Ramos (cell line): ENCODE data around the gene SFMBT1.

Experiments used
- in situ Hi-C: fragments of 300-500 bp; cut with MboI; formaldehyde crosslinking; loops from one replicate; pipeline ENCODE4 v1.14.3; 2022; ENCODE audit warnings: low sequenced_read_pairs; ENCODE audit not compliant: unreplicated experiment

SFMBT1 gene

DNA sequence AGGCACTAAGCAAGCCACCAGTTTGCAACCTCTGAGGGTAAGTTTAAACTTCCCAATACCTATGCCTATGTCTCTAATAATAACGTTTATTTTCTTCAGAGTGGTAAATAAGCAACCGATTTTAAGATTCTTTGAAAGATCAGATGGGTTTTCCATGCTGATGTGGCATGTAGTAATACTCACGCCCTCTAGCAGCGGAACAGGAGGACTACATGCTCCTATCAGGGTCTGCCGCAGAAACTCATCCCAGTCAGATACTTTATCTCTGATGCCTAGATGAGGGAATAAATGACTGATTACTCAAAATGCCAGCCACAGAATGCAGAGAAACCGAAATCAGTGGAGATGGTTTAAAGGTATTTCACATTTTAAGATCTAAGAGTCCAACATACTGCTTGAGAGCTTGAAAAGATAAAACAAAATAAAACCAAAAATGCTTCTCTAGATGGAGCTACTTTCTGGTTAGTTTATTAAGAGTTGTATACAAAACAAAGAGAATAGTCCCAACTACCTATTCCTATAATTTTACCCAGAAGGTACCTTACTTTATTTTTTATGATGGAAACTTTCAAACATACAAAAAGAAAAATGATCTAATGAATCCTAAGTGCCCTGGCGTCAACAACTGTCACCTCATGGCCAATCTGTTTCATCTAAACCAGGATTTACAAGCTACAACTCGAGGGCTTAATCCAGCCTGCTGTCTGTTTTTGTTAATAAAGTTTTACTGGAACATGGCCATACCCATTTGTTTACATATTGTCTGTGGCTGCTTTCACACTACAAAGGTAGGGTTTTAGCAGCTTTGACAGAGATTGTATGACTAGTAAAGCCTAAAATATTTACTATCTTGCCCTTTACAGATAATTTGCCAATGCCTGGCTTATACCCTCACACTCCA is 111.0 kb downstream of the SFMBT1 start:
- in situ Hi-C loops = no loop called here

DNA sequence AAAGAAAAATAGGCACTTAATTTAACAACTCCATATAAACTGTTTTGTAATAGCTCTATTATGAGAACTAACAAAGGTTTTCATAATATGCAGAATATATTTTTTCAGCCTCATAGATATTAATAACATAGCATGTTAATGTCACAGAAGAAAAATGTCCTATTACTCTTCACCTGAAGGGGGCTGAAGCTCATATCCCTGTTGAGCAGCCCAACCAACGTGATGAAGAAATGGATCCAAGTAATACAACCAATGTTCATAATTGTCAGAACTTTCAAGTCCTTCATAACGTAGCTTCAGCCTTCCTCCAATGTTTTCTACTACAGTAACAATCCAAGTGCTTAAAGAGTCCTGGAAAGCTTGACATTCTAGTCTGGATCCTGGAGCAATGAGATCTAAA is 114.0 kb downstream of the SFMBT1 start:
- in situ Hi-C loops = no loop called here

DNA sequence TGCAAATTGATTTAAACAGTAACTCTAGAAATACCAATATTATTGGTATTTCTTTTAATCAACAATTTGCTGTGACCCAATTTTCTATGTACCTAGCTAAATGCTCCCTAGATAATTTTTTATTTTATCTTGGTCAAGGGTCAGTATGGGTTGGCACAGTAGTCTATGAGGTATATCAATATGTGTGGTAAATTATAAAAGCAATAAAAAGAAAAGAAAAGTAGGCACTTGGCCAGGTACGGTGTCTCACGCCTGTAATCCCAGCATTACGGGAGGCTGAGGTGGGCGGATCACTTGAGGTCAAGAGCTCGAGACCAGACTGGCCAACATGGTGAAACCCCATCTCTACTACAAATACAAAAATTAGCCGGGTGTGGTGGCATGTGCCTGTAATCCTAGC is 114.5 kb downstream of the SFMBT1 start:
- in situ Hi-C loops = no loop called here

DNA sequence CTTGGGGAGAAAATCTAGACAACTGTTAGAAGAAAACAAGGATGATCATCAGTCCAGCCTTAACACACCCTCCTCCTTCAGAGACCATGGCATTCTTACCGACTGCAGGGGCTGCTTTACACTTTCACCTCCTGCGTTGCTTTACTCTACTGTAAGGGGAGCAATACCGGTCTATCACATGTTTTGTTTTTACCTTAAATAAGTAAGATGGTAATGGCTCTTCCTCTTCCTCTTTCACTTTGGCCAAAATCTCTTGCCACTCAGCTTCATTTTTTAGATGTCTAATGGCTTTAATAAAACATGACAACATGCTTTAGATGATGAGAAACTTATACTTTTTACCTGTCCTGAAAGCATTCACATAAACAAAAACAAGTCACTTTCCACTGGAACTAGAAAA is 115.1 kb downstream of the SFMBT1 start:
- in situ Hi-C loops = no loop called here

- in situ Hi-C loops = no loop called here
Observed at GRCh38 chr3:52926554-52926953, 119.3 kb downstream of the SFMBT1 start.

GRCh38 chr3:52925405-52926313 is 120.2 kb downstream of the SFMBT1 start:
- in situ Hi-C loops = no loop called here

DNA sequence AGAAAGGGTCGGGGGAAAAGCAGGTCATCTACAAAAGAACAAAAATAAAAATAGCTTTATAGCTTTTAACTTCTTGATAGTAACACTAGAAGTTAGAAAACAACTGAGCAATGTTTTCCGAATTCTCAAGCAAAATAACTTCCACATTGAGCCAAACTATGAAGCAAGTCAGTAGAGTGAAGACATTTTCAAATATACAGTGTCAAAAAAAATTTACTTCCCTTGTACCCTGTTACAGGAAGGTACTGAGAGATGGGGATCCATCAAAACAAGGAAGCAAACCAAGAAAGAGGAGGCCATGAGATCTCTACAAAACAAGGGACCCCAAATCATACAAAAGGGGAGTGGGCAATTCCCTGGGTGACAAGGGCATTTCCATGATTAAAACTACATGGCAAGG is 121.9 kb downstream of the SFMBT1 start:
- in situ Hi-C loops = no loop called here

GRCh38 chr3:52920841-52921240 is 125.0 kb downstream of the SFMBT1 start:
- in situ Hi-C loops = no loop called here

DNA sequence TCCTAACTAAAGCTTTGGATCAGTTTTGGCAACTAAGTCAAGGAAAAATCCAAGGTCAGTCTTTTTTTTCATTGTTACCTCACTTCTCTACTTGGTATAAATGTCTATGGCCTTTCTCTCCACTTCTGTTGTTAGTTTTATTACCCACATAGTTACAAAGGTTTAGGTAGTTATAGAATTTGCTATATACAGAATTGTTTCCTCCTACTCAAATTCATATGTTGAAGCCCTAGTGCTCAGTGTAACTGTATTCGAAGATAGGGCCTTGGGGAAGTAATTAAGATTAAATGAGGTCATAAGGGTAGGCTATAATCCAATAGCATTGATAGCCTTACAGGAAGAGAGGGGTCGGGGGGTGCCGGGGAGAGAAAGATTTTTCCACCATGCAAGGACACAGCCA is 128.8 kb downstream of the SFMBT1 start:
- in situ Hi-C loops = no loop called here

- in situ Hi-C loops = no loop called here
Observed at GRCh38 chr3:52915294-52915693, 130.6 kb downstream of the SFMBT1 start.

GRCh38 chr3:52912885-52913731 is 132.8 kb downstream of the SFMBT1 start:
- in situ Hi-C loops = no loop called here

GRCh38 chr3:52910823-52911222 is 135.1 kb downstream of the SFMBT1 start:
- in situ Hi-C loops = no loop called here

DNA sequence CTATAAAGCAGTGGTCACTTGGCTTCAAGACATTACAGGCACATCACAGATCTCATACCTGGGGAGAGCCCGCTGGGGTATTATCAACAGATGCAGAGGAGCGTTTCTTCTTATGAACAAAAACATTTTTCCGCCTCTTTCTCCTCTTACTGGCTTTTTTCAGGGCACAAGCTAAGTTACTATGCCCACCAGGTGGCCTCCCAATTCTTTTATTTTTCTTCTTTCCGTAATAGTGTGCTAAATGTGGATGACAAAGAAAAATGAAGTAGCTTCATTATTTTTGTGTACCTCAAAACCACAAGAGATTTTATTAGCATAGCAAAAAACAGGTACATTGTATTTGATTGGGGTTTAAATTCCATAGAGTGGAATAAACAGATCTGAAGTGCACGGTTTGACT is 138.4 kb downstream of the SFMBT1 start:
- in situ Hi-C loops = no loop called here

GRCh38 chr3:52904552-52904951 is 141.3 kb downstream of the SFMBT1 start:
- in situ Hi-C loops = no loop called here

DNA sequence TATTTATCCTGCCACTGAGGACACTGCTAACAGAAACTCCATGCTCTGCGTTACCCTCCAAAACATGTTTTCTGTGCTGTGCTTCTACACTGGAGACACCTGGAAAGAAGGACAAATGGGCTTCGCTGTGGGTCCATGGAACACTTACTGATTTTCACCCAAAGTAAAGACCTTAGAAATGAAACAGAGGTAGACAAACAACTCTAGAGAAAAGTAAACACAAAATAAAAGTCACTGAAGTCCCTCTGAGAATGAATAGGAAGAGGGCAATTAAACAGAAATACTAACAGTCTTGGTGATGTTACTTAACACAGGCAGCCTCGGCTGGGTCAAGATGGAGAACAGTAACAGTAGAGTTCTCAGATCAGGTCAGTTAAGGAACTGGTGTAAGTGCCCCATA is 141.9 kb downstream of the SFMBT1 start:
- in situ Hi-C loops = no loop called here

- in situ Hi-C loops = no loop called here
Observed at GRCh38 chr3:52897130-52898122, 148.4 kb downstream of the SFMBT1 start, which contains the start of gene STIMATE. Gene STIMATE, minus strand, starts transcription at chr3:52897548. Its CDS starts 98 bp downstream, at chr3:52897450.

DNA sequence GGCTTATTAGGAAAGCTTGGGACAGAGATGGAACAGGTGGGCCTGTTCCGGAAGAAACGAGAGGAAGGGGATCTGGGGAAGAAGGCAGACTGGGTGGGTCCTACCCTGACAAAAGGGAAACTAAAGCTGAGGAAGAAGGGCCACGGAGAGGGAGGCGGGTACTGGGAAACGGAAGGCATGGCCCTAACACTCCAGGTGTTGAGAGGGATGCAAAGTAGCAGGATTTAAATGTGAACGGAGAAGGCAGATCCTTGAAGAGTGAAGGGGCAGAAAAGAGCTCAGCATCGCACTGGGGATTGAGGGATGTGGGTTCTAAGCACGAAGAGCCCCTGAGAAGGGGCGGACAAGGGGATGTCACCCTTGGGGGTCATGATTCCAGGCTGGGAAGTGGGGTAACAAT is 149.3 kb downstream of the SFMBT1 start:
- in situ Hi-C loops = no loop called here

- in situ Hi-C loops = no loop called here
Observed at GRCh38 chr3:52896151-52896550, 149.7 kb downstream of the SFMBT1 start.

DNA sequence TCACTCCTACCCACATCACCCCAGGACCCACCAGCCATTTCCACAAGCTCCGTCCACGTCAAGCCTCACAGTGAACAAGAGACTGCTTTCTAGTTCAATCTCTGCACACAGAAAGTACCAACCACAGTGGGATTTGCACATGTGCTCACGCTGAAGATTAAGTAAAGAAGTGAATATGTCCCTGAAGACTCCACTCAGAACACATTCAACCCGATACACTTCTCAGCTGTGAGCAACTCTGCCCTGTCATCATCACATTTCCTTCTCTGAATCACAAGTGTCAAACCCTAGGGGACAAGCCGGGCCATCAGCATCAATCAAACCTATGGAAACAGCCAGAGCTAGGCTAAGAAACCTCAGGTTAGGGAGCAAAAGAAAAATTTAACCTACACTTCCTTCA is 150.5 kb downstream of the SFMBT1 start:
- in situ Hi-C loops = no loop called here
